ENCODE data around the gene ZNF280D.
"Not testable (repeated sequence)": the region's sequence is repeated elsewhere in the genome, so short reads cannot be mapped to it uniquely, and the experiment has no call there.

ZNF280D gene

GRCh38 chr15:56715220-56715619 lies 18.1 kb downstream of the ZNF280D start:
- Histone ChIP-seq H3K36me3 (ENCODE audit: insufficient read depth, low read length) (no peaks in the 10 kb centered on the region), H3K27me3 (ENCODE audit: insufficient read depth, low read length, poor library complexity) (no peaks in the 10 kb centered on the region), H3K4me3 (ENCODE audit: low read depth in 1 of 2, low read length in 2 of 2) (no peak overlapping the region), H2AFZ (ENCODE audit: low read depth, low read length) (no peak overlapping the region), H3K9ac (ENCODE audit: low read depth, low read length) (no peak overlapping the region), H3K79me2 (ENCODE audit: insufficient read depth, low read length) (peaks cover 96% of the 10 kb centered on the region), H3K27ac (ENCODE audit: low read length) (no peak overlapping the region), H4K20me1 (ENCODE audit: insufficient read depth, low read length) (no peaks in the 10 kb centered on the region), H3K4me2 (ENCODE audit: insufficient read depth, low read length) (no peak overlapping the region), H3K9me3 (ENCODE audit: insufficient read depth, low read length, severe bottlenecking) (no peaks in the 10 kb centered on the region), H3K4me1 (ENCODE audit: insufficient read depth, low read length) (peaks cover 17% of the 10 kb centered on the region)
- ATAC-seq (ENCODE audit: insufficient read depth, low read depth) = no peak
- TF ChIP-seq CTCF (IDR thresholded peaks at IDR 0.05; ENCODE audit: borderline replicate concordance, extremely low read depth, low read length, poor library complexity, severe bottlenecking) (no peak), EZH2 (IDR thresholded peaks at IDR 0.05; ENCODE audit: borderline replicate concordance, low read depth, low read length, severe bottlenecking) (no peak)
- no peak for DNase-seq

GRCh38 chr15:56709502-56709901 lies 23.8 kb downstream of the ZNF280D start:
- not testable (repeated sequence) for H3K4me1 ChIP-seq (ENCODE audit: insufficient read depth, low read length); DNase-seq; H3K27me3 ChIP-seq (ENCODE audit: insufficient read depth, low read length, poor library complexity); H3K27ac ChIP-seq (ENCODE audit: low read length); H3K9me3 ChIP-seq (ENCODE audit: insufficient read depth, low read length, severe bottlenecking); H3K9ac ChIP-seq (ENCODE audit: low read depth, low read length); H3K4me3 ChIP-seq (ENCODE audit: low read depth in 1 of 2, low read length in 2 of 2); ATAC-seq (ENCODE audit: insufficient read depth, low read depth); H4K20me1 ChIP-seq (ENCODE audit: insufficient read depth, low read length); H3K4me2 ChIP-seq (ENCODE audit: insufficient read depth, low read length); H2AFZ ChIP-seq (ENCODE audit: low read depth, low read length); H3K36me3 ChIP-seq (ENCODE audit: insufficient read depth, low read length)
- peaks cover 70% of the 10 kb centered on the region for H3K79me2 ChIP-seq (ENCODE audit: insufficient read depth, low read length)

DNA sequence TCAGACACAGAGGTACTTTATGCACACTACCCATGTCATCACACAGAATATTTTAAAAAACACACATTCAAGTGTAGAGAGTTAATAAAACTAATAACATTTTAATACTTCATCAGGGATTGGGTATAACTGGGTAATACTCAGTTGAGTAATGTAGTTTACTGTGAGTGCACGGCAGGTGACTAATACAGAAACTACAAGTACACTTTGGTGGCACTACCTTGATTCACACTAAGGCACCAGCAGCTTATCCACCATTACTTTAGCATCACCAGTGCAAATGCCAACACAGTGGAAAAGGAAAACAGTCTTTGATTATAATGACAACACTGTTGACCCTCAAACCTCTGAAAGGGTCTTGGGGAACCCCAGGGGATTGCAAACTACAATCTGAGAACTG lies 33.6 kb downstream of the ZNF280D start:
- no peak overlapping the region for H3K27ac ChIP-seq (ENCODE audit: low read length)
- no peaks in the 10 kb centered on the region for H3K9me3 ChIP-seq (ENCODE audit: insufficient read depth, low read length, severe bottlenecking)
- H3K9ac ChIP-seq (ENCODE audit: low read depth, low read length) = no peak overlapping the region
- no peaks in the 10 kb centered on the region for H4K20me1 ChIP-seq (ENCODE audit: insufficient read depth, low read length)
- DNase-seq (no peak), ATAC-seq (ENCODE audit: insufficient read depth, low read depth) (no peak)
- H3K79me2 ChIP-seq (ENCODE audit: insufficient read depth, low read length) = no peaks in the 10 kb centered on the region
- no peak overlapping the region for H2AFZ ChIP-seq (ENCODE audit: low read depth, low read length)
- no peak for TF ChIP-seq EZH2 (IDR thresholded peaks at IDR 0.05; ENCODE audit: borderline replicate concordance, low read depth, low read length, severe bottlenecking)
- no peak for TF ChIP-seq CTCF (IDR thresholded peaks at IDR 0.05; ENCODE audit: borderline replicate concordance, extremely low read depth, low read length, poor library complexity, severe bottlenecking)
- H3K27me3 ChIP-seq (ENCODE audit: insufficient read depth, low read length, poor library complexity) = no peaks in the 10 kb centered on the region
- H3K4me1 ChIP-seq (ENCODE audit: insufficient read depth, low read length) = peaks cover 4% of the 10 kb centered on the region; the same call in 1 of the 2 replicates
- no peak overlapping the region for H3K4me2 ChIP-seq (ENCODE audit: insufficient read depth, low read length)
- H3K36me3 ChIP-seq (ENCODE audit: insufficient read depth, low read length) = peaks cover 52% of the 10 kb centered on the region
- no peak overlapping the region for H3K4me3 ChIP-seq (ENCODE audit: low read depth in 1 of 2, low read length in 2 of 2)

- Histone ChIP-seq H3K4me1 (ENCODE audit: insufficient read depth, low read length) (peaks cover 4% of the 10 kb centered on the region; the same call in 1 of the 2 replicates), H3K4me2 (ENCODE audit: insufficient read depth, low read length) (no peak overlapping the region), H4K20me1 (ENCODE audit: insufficient read depth, low read length) (no peaks in the 10 kb centered on the region), H3K9ac (ENCODE audit: low read depth, low read length) (no peak overlapping the region), H3K79me2 (ENCODE audit: insufficient read depth, low read length) (no peaks in the 10 kb centered on the region), H3K27me3 (ENCODE audit: insufficient read depth, low read length, poor library complexity) (no peaks in the 10 kb centered on the region), H3K27ac (ENCODE audit: low read length) (no peak overlapping the region), H3K9me3 (ENCODE audit: insufficient read depth, low read length, severe bottlenecking) (no peaks in the 10 kb centered on the region), H3K36me3 (ENCODE audit: insufficient read depth, low read length) (peaks cover 44% of the 10 kb centered on the region), H3K4me3 (ENCODE audit: low read depth in 1 of 2, low read length in 2 of 2) (no peak overlapping the region), H2AFZ (ENCODE audit: low read depth, low read length) (no peak overlapping the region)
- ATAC-seq (ENCODE audit: insufficient read depth, low read depth) (no peak), DNase-seq (no peak)
- TF ChIP-seq EZH2 (IDR thresholded peaks at IDR 0.05; ENCODE audit: borderline replicate concordance, low read depth, low read length, severe bottlenecking) (no peak), CTCF (IDR thresholded peaks at IDR 0.05; ENCODE audit: borderline replicate concordance, extremely low read depth, low read length, poor library complexity, severe bottlenecking) (no peak)
Observed at GRCh38 chr15:56698270-56698669, 35.0 kb downstream of the ZNF280D start.

Measured in DND-41 (cell line).